GM04504 (cell line): Measurements from ENCODE around the gene TMCC2.
A peak's percentile ranks its signal among the peaks of the same experiment; 100 is the strongest.
"Not testable (repeated sequence)": the region's sequence is repeated elsewhere in the genome, so short reads cannot be mapped to it uniquely, and the experiment has no call there.

Experiments used
- DNase-seq: peaks from one replicate; pipeline ENCODE4 v3.0.0-alpha.2; 2012; ENCODE audit warnings: low read depth

Gene TMCC2

DNA sequence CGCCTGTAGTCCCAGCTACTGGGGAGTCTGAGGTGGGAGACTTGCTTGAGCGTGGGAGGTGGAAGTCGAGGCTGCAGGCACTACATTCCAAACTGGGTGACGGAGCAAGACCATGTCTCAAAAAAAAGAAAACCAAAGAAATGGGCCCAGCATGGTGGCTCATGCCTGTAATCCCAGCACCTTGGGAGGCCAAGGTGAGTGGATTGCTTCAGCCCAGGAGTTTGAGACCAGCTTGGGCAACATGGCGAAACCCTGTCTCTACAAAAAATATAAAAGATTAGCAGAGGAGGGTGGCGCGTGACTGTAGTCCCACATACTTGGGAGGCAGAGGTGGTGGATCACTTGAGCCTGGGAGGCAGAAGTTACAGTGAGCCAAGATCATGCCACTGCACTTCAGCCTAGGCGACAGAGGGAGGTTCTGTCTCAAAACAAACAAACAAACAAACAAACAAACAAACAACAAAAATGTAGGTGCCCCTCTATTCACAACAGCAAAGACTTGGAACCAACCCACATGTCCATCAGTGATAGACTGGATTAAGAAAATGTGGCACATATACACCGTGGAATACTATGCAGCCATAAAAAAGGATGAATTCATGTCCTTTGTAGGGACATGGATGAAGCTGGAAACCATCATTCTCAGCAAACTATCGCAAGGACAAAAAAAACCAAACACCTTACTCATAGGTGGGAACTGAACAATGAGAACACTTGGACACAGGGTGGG, 53.1 kb downstream of the TMCC2 start:
- DNase-seq, result not testable (repeated sequence)

DNA sequence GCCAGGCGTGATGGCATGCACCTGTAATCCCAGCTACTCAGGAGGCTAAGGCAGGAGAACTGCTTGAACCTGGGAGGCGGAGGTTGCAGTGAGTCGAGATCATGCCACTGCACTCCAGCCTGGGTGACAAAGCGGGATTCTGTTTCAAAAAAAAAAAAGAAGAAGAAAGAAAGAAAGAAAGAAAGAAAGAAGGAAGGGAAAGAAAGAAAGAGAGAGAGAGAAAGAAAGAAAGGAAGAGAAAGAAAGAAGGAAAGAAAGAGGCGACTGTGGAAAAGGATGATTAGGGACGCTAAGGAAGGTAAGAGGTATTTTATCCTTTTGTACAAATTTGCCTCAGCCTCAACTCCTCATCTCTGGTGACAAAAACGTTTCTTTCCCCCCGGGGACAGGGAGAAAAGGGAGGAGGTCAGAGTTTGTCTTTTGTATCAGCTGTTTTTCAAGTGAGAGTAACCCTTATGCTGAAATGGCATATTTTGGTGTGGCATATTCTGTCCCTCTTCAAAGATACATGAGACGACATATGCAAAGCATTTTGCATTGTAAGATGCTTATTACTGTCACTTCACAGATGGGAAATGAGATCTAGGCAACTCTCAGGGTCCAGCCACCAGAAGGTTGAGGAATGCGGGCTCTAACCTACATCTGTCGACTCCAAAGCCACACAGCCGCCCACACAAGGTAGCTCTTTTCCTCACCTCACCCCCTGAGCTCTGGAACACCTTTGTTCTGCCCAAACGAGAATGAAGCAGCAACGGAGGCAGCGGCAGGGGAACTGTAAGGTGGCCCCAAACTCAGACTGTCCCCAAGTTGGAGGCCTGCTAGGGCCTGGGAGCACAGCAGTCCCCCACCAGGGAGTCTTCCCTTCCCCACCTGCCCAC, 55.8 kb downstream of the TMCC2 start:
- no peak for DNase-seq

DNA sequence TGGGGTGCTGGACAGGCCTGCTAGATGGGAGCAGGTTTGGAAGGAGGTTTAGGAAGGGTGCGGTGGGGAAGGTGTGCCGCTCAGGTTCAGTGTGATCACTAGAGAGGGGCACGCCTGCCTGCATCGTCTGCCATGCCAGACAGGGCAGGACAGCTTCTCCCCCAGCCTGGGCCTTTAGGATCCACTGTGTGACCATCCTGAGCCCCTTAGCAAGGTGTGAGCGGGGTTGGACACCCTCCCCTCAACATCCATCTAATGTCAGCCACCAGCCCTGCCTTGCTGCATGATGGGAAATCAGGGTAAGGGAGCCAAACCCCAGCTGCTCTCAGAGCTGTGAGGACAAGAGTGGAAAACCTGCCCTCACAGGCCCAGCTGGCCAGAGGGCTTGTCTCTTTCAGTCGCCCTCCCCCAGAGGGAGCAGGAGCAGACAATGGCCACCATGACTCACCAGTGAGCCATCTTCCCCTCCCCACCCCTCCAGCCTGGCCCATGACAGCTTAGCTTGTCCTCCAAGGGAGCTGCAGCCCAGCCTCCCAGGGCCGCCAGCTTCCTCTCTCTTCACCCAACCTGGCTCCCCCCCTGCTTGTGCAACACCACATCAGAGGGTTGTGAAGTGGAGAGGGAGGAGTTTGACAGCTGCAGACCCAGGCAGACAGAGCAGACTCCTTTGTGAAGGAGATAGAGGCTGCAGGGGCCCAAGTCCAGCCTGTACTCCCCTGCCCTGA, 56.8 kb downstream of the TMCC2 start:
- DNase-seq, result peak; percentile 98

DNA sequence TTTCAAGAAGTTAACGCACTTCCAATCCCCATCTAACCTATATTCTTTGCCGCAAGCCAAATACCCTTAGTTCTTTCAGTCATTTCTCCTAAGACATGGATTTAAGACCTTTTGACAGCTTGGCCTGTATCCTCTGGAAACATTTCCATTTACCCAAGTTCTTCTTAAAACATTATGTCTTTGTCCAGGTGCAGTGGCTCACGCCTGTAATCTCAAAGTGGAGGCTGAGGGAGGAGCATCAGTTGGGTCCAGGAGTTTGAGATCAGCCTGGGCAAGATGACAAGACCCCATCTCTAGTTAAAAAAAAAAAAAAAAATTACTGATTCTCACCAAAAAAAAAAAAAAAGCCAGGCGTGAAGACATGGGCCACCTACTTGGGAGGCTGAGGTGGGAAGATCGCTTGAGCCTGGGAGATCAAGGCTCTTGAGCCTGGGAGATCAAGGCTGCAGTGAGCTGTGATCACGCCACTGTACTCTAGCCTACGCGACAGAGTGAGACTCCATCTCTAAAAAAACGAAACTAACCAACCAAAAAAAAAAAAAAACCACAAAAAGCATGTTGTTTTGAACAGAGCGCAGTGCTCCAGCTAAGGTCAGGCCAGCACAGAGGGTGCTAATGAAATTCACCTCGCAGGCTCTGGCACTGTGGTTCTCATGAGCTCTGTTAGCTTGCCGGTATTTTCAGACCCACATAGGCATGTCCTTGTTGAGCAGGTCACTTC, 57.8 kb downstream of the TMCC2 start:
- DNase-seq, result no peak

DNA sequence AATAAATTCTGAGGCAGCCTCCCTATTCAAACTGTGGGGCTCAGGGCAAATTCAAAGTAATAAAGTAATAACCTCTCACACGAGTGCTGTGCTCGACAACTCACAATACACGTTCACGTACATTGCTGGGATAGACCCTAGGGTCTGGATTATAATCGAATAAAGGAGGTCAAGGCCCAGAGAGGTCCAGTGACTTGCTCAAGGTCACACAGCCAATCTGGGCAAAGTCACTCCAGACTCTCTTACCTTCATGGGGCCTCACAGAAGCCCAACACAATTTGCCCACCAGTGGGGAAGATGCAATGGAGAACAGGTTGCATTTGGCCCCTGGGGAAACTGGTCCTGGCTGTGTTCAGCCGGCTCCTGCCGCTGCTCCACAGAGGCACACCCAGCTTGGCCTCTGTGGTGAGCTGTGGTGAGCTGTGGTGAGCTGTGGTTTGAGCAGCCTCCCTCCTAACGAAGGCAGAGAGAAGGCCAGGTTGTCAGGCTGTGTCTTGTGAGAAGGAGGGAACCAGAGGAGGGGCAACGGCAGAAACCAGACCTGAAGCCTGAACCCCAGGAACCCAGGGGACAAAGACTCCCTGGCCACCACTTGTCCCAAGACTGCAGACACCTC, 58.7 kb downstream of the TMCC2 start:
- no peak for DNase-seq

DNA sequence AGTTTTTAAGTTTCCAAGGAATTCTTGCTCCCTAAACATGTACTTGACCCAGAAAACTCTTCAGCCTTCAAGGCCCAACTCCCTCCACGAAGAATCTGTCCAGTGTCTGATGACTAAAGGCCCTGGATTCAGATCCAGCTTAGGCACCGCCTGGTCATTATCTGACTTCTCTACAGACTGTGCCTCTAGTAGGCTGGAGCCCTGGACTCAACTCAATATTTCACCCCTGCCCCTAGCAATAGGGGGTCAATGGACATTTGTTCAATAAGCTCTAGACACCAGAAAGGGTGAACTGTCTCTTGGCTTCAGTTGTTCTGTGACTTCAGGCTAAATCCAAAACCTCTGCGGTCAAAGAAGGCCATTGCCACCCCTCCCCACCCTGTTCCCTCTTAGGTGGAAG, 59.3 kb downstream of the TMCC2 start:
- DNase-seq, result no peak

DNA sequence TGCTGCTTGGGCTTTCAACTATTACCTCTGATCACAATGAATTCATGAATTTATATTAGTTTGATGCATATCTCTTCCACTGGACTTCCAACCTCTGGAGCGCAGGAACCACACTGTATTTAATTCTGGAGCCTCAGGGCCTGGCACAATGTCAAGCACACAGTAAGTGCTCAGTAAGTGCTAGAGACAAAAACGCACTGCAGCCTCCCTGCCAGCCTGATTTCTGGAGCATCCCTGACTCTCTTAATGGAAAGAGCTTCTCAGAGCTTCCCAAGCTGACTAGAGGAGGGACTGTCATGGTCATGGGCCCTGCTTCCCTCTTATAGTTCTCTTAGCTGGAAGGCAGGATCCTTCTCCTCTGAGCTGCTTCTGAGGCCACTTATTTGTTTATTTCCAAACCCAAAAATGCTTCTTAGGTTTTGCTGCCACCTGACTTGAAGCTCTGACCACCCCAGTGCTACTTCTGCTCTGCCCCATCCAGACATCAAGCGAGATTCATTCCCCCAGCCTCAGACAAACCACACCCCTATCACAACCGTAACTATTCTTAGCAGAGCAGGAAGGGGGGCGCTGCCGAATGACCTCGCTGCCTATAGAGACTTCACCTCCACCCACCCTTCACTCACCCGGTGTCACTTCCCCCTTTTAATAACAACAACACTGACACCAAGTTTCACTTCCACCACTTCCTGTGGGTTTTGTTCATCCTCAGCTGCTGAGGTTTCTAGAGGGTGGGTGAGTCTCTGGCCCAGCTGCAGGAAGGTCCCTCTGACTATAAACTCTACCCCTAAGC, 60.2 kb downstream of the TMCC2 start:
- DNase-seq, result no peak

DNA sequence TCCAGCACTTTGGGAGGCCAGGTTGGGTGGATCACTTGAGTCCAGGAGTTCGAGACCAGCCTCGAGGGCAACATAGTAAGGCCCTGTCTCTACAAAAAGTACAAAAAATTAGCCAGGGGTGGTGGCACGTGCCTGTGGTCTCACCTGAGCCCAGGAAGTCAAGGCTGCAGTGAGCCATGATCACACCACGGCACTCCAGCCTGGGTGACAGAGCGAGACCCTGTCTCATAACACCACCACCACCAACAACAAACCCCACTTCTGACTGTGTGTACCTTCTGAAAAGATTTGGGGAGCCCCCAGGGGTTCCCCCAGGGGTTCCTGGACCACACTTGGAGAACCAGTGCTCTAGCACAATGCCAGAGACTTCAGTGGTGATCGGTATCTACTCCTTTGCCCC, 63.9 kb downstream of the TMCC2 start:
- DNase-seq, result no peak

DNA sequence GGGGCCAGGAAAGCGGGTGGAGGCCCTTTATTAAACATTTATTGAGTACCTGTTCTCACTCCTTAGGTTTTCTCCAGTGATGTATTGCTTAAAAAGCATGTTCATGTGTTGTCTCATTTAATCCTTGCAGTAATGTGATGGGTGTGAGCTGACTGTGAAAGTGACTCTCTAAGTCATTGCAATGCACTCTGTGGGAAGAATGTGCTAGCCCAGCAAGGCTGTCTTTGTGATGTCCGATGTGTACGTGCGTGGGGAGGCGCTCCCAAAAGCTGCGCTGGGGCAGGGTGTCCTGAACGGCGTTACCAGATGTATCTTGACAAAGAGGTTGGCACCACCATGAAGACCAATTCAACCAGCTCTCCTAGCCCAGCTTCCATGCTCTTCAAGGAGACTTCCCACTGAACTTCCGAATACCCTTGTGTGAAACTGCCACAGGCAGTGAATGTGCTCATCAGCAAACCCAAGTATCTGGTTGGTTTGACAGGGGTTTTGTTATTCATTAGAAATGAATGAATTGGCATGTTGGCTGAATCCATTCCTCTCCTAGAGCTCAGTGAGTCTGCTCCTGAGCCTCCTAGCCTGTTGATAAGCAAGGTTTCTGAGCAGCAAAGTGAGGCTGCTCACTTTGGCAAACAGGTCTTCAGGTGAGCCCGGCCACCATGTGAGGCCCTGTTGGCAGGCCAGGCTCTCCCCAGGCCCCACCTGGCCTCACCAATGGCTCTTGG, 65.8 kb downstream of the TMCC2 start:
- DNase-seq, result no peak

DNA sequence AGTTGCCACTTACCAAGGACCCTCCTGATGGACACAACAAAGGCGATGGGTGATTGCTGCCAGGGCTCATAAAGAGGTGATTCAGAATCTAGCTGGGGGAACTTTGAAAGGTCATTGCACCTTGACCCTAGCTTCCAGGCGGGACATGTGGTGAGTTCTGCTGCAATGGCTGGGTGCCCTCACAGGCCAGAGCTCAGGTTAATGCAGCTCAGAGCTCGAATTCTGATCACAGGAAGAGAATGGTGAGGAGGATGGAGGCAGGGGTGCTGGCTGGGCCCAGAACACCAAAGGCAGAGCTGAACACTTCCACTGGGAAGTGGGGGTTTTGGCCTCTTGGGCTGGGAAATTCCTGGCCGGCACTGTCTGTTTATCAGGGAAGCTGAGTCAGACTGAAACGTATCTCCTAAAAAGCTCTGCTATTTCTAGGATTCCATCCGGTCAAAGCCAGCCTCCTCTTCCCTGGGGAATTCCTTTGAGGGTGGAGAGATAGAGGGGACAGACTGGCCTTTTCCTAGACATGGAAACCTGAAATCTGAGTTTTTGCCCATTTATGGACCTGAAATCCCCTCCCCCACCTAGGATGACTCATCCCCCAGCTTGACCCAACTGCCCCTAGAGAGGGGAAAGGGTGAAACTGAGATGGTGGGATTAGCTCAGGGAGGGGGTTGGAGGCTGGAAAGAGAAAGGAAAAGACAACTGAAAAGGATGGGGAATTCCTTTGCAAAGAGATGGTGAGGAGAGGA, 66.6 kb downstream of the TMCC2 start:
- DNase-seq, result peak; percentile 82

DNA sequence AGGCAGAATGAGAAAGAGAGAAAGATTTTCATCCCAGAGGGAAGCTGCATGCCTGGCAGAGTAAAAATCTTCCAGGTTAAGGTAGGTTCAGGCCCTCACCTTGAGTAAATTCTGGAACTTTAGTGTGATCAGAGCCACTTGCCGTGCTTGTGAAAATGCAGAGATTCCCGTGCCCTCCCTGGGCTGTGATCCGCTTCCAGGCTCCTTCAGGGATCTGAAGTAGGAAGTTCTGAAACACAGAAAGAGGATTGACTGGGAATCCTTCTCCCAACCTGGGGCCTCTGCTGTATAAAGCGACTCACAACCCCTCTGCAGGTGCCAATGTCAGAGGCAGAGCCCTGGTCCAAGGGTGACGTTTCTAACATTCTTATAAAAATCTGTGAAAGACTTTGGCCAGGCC, 67.2 kb downstream of the TMCC2 start:
- DNase-seq, result no peak

DNA sequence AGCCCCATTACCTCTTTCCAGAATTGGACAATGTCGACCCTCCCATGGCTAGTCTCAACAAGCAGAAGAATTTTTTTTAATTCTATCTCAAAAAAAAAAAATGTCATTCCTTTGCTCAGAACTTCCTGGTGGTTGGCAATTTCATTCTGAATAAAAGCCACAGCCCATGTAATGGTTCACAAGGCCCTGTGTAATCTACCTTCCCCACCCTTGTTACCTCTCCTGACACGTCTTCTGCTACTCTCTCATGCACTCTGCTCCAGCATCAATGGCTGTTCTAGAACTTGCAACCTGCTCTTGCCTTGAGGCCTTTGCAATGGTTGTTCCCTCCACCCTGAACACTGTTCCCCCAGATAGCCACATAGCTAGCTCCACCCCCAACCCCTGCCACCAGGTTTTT, 68.4 kb downstream of the TMCC2 start:
- DNase-seq, result no peak

DNA sequence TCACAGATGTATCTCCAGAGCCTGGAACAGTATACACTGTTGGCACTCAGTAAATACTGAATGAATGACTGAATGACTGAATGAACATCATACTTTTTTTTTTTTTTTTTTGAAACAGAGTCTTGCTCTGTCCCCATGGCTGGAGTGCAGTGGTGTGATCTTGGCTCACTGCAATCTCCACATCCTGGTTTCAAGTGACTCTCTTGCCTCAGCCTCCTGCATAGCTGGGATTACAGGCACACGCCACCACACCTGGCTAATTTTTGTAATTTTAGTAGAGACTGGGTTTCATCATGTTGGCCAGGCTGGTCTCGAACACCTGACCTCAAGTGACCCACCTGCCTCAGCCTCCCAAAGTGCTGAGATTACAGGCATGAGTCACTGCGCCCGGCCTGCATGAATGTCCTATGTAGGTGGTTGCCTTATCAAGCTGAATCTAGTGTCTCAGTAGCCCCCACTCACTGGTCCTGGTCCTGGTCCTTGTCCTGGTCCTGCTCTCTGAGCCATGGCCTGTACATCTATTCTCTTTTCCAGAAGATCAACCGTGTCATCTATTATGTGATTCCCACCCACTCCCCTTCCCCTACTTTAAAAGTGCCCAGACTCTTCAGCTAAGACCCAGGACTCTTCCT, 69.9 kb downstream of the TMCC2 start:
- not testable (repeated sequence) for DNase-seq

DNA sequence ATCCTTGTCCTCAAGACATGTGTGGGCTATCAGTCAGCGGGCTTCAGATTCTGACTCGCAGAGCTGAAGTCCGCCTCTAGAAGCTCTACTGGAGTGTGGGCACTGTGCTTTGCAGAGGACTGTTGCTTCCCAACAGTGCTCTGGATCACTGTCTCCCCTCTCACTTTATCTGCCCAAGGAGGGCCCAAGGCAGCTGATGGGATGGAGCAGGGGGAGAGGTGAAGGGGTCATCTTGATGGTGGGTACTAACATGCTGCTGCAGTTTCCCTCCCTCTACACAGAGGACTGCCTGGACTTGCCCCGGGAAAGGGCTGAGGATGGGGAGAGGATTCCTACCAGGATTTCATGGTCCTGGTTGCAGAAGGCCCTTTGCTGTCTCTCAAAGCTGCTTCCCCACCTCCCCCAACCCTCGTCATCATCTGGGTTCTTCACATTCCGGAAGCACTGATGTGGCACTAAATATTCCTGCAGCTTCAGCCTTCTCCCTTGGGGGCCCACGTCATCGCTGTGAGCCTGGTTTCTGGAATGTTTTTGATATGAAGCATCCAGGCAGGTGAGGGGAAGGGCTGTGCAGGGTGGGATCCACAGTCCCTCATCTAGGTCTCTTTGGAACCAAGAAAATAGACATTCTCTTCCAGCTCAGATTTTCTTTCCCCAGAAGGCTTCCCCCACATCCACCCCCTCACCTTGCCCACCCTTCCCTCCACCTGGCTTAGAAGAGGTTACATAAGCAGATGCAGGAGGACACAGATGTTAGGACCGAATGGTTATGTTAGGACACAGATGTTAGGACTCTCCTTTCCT, 70.6 kb downstream of the TMCC2 start:
- peak; percentile 93 for DNase-seq

DNA sequence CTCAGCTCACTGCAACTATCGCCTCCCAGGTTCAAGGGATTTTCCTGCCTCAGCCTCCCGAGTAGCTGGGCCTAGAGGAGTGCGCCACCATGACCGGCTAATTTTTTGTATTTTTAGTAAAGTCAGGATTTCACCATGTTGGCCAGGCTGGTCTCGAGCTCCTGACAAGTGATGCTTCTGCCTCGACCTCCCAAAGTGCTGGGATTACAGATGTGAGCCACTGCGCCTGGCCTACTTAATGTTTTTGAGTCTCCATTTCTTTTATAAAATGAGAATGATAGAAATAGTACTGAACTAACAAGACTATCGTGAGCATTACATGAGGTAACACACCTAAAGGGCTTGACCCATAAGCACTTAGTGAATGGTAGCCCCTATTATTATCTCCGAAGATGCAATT, 72.4 kb downstream of the TMCC2 start:
- DNase-seq, result no peak

DNA sequence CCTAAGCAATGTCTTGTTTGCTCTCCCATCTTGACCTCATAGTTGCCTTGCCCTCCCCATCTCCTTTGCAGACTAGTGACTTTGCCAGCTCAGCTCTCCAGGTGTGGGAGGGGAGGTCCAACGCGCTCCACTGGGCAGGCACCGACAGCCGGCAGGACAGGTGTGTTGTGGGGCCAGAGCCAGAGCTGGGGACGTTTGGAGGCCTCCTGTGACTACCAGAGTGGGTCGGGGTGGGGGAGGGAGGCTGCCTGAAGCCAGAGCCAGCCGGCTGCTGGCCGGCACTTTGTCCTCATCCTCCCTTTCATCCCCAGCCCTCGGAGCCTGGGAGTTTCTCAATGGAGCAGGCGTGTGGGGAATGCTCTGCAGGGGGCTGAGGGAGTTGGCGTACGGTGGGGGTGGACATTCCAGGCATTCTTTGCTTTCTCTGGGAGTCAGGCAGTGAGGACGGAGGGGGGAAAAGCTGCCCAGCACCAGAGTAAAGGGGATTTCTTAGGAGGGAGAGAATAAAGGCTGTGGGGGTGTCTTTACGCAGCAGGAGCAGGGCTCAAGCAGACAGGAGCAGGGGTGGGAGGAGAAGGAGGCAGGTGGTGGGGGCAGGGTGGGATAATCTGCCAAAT, 73.6 kb downstream of the TMCC2 start:
- peak; percentile 91 for DNase-seq

DNA sequence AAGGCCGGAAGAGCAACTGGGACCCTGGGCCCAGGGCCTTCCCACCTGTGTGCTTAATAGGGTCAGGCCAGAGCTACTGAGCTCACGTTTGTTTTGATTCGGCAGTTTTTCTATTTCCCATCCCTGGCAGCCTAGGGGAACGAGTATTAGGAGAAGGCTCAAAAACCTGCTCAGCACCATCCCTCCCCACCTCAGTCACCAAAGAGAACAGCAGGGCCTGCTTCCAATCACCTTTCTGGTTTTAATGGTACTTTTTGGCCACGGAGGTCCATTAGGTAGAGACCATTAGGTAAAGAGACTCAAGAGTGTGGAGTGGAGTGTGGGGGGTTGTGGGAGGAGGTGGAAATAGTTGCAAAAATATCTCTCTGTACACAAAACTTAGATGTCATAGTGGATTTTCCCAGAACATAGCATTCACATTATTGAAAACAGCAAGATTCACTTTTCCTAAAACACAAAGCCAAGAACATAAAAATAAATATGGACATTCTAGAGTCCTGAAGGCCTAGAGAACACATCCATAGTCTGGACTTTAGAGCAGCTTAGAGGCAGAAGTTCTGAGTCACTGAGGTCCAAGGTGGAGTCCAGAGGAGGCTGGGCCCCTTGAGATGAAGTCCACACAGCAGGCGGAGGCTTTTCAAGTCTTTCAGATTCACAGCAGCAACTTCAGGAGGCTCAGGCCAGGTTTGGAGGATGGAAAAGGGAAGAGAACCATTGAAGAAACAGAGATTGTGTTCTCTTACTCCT, 74.3 kb downstream of the TMCC2 start:
- no peak for DNase-seq
